Keratinocyte (primary cell): ENCODE measurements around the gene CFHR5.

Experiments used
- CTCF ChIP-seq, 3 experiments: IDR thresholded peaks in 1 of 3; conservative IDR thresholded peaks in 1 of 3; optimal IDR thresholded peaks in 1 of 3; 2 replicates in 2 of 3; 3 replicates in 1 of 3; pipeline versions ENCODE3 to v1.5.1; 2011; ENCODE audit warnings: low read length in 3 of 3, mild to moderate bottlenecking in 3 of 3, moderate library complexity in 2 of 3, control low read depth in 1 of 3, inconsistent platforms in 1 of 3; ENCODE audit not compliant: insufficient read depth in 2 of 3; ENCODE audit errors: extremely low read depth in 1 of 3
- EZH2 ChIP-seq: IDR thresholded peaks from one replicate; pipeline ENCODE4 v1.6.1; 2012; ENCODE audit warnings: inconsistent platforms, mild to moderate bottlenecking, low read length, moderate library complexity

- no peak for TF ChIP-seq CTCF (optimal IDR thresholded peaks at IDR 0.05 in 1 of 3, IDR thresholded peaks at IDR 0.05 in 1 of 3, conservative IDR thresholded peaks at IDR 0.05 in 1 of 3; ENCODE audit: extremely low read depth in 1 of 3, insufficient read depth in 2 of 3, low read length in 3 of 3)
- no peak for TF ChIP-seq EZH2
Observed at GRCh38 chr1:196955926-196956325, 21.4 kb upstream of the CFHR5 start.
